Embryonic facial prominence (tissue), 1 donor: ENCODE measurements around the gene ARHGEF10L.

Source experiments
- DNase-seq: peaks from one replicate; pipeline ENCODE4 v3.0.0-alpha.2; 2016; ENCODE audit errors: extremely low spot score

Gene ARHGEF10L

GRCh38 chr1:17632106-17632505 is 92.6 kb downstream of the ARHGEF10L start:
- no peak for DNase-seq

GRCh38 chr1:17632541-17633184 is 93.2 kb downstream of the ARHGEF10L start:
- DNase-seq: no peak

GRCh38 chr1:17633654-17634053 is 94.2 kb downstream of the ARHGEF10L start:
- DNase-seq: no peak

GRCh38 chr1:17635276-17635675 is 95.8 kb downstream of the ARHGEF10L start:
- no peak for DNase-seq

- DNase-seq: no peak
Observed at GRCh38 chr1:17635811-17636210, 96.3 kb downstream of the ARHGEF10L start.

GRCh38 chr1:17636612-17637011 is 97.1 kb downstream of the ARHGEF10L start:
- no peak for DNase-seq

GRCh38 chr1:17637055-17637454 is 97.6 kb downstream of the ARHGEF10L start:
- no peak for DNase-seq

GRCh38 chr1:17639703-17640340 is 100.3 kb downstream of the ARHGEF10L start:
- DNase-seq: no peak

- DNase-seq: no peak
Observed at GRCh38 chr1:17640393-17640792, 100.9 kb downstream of the ARHGEF10L start.

- DNase-seq: no peak
Observed at GRCh38 chr1:17640975-17641374, 101.5 kb downstream of the ARHGEF10L start.

GRCh38 chr1:17642169-17642568 is 102.7 kb downstream of the ARHGEF10L start:
- no peak for DNase-seq

- DNase-seq: no peak
Observed at GRCh38 chr1:17642943-17643342, 103.4 kb downstream of the ARHGEF10L start.

- no peak for DNase-seq
Observed at GRCh38 chr1:17643861-17644703, 104.6 kb downstream of the ARHGEF10L start.

GRCh38 chr1:17645068-17645911 is 105.8 kb downstream of the ARHGEF10L start:
- DNase-seq: no peak

GRCh38 chr1:17646444-17647280 is 107.2 kb downstream of the ARHGEF10L start:
- DNase-seq: no peak

GRCh38 chr1:17648457-17649145 is 109.1 kb downstream of the ARHGEF10L start:
- no peak for DNase-seq

- no peak for DNase-seq
Observed at GRCh38 chr1:17649371-17650106, 110.0 kb downstream of the ARHGEF10L start.

- DNase-seq: no peak
Observed at GRCh38 chr1:17653276-17653675, 113.8 kb downstream of the ARHGEF10L start.

- DNase-seq: no peak
Observed at GRCh38 chr1:17653728-17654351, 114.3 kb downstream of the ARHGEF10L start.
